Neutrophil (primary cell): ENCODE measurements around the gene KIF3A.

ENCODE experiments used
- H3K27ac ChIP-seq: fragments of 200-600 bp; sonication (generic); 2 replicates; pipeline ENCODE4 v1.5.1; 2016; ENCODE audit warnings: mild to moderate bottlenecking, moderate library complexity
- H3K27me3 ChIP-seq: fragments of 200-600 bp; sonication (generic); 2 replicates; pipeline ENCODE4 v1.6.0; 2016; ENCODE audit warnings: mild to moderate bottlenecking
- H3K36me3 ChIP-seq: fragments of 200-600 bp; sonication (generic); 2 replicates; pipeline ENCODE4 v1.5.1; 2017
- H3K4me1 ChIP-seq, 2 experiments: fragments of 200-600 bp in 1 of 2; sonication (generic) in 1 of 2; 1 replicate in 1 of 2; 2 replicates in 1 of 2; pipeline versions ENCODE4 v1.5.1 to v1.6.1; 2013 to 2016; ENCODE audit warnings: low read depth in 1 of 2, low read length in 1 of 2, mild to moderate bottlenecking in 1 of 2, moderate library complexity in 1 of 2; ENCODE audit not compliant: control insufficient read depth in 1 of 2, insufficient read depth in 1 of 2
- H3K4me3 ChIP-seq, 2 experiments: fragments of 200-600 bp in 1 of 2; sonication (generic) in 1 of 2; 1 replicate in 1 of 2; 2 replicates in 1 of 2; pipeline ENCODE4 v1.5.1; 2013 to 2016; ENCODE audit warnings: low read depth in 1 of 2, low read length in 1 of 2, mild to moderate bottlenecking in 1 of 2, moderate library complexity in 1 of 2
- H3K9me3 ChIP-seq: fragments of 200-600 bp; sonication (generic); 2 replicates; pipeline ENCODE4 v1.5.1; 2016
- TF ChIP-seq, protein P1 (sequence below): fragments of 200-600 bp; sonication (generic); IDR thresholded peaks from 2 replicates; pipeline ENCODE4 v1.5.1; 2016; ENCODE audit warnings: antibody characterized with exemption

KIF3A gene

DNA sequence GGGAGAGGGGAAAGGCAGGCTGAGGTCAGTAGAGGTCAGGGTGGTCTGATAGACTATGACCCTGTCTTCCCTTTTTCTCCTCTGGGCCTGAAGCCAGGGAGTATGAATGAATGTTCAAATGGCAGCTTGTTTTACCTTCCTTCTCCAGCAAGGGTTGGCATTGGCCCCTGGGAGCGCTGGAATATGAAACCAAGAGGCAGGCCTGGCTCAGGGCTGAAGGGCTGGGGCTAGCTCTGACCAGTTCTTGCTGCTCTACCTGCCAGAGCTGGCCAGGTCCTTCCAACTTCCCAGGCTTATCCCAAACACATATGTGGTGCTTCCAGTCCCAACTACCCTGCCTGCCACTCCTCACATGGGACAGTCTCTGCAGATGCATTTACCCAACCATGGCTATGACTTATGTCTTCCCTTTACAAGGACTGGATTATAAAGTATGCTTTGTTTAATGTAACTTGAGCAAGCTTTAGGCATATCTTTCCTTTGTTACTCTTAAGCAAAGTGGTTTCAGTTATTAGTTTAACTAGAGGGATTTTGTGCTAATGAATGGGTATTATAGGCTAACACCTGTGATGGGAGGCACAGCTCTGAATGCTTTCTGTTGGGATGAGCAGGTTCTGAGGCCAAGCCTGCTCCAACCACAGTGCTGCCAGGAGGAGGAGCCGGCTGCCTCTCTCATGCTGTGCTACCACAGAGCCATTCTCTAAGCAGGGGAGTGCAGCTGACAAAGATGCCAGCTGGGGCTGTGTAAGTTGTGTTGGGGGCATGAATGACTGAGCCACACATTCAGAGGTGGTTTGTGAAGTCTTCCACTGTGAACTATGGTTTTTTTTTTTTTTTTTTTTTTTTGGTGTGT is 16.0 kb upstream of the KIF3A start:
- Histone ChIP-seq H3K4me3 (no peak overlapping the region), H3K27me3 (peaks cover 64% of the 10 kb centered on the region), H3K27ac (no peak overlapping the region), H3K4me1 (no peaks in the 10 kb centered on the region), H3K9me3 (no peaks in the 10 kb centered on the region), H3K36me3 (no peaks in the 10 kb centered on the region)
- TF ChIP-seq, protein P1, sequence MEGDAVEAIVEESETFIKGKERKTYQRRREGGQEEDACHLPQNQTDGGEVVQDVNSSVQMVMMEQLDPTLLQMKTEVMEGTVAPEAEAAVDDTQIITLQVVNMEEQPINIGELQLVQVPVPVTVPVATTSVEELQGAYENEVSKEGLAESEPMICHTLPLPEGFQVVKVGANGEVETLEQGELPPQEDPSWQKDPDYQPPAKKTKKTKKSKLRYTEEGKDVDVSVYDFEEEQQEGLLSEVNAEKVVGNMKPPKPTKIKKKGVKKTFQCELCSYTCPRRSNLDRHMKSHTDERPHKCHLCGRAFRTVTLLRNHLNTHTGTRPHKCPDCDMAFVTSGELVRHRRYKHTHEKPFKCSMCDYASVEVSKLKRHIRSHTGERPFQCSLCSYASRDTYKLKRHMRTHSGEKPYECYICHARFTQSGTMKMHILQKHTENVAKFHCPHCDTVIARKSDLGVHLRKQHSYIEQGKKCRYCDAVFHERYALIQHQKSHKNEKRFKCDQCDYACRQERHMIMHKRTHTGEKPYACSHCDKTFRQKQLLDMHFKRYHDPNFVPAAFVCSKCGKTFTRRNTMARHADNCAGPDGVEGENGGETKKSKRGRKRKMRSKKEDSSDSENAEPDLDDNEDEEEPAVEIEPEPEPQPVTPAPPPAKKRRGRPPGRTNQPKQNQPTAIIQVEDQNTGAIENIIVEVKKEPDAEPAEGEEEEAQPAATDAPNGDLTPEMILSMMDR = no peak

DNA sequence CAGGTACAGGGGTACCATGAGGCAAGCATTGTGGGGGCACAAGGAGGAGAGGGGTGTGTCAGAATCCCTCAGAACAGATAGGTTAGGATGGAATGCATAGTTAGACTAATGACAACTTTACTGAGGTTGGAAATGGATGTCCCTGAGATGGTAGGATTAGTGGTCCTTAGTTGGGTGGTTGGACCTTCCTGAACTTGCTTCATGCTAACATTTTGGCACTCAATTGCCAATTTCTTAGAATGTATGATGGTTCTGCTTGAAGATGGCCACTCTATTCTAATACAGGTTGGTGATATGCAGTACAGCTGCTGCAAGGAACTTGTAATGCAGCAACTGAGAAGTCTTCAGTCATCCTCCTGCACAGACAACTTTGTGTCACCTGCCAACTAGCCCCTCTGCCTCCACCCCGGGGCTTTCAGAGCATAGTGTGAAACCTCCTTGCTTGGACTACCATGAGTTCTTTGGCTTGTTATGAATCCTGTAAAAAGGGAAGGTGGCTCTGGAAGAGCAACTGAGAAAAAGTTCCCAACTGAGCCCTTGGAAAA is 15.3 kb upstream of the KIF3A start:
- H3K27me3 ChIP-seq = peaks cover 71% of the 10 kb centered on the region
- H3K36me3 ChIP-seq = no peaks in the 10 kb centered on the region
- H3K27ac ChIP-seq = no peak overlapping the region
- no peak overlapping the region for H3K4me3 ChIP-seq
- TF ChIP-seq, protein P1 = no peak
- no peaks in the 10 kb centered on the region for H3K4me1 ChIP-seq
- no peaks in the 10 kb centered on the region for H3K9me3 ChIP-seq

DNA sequence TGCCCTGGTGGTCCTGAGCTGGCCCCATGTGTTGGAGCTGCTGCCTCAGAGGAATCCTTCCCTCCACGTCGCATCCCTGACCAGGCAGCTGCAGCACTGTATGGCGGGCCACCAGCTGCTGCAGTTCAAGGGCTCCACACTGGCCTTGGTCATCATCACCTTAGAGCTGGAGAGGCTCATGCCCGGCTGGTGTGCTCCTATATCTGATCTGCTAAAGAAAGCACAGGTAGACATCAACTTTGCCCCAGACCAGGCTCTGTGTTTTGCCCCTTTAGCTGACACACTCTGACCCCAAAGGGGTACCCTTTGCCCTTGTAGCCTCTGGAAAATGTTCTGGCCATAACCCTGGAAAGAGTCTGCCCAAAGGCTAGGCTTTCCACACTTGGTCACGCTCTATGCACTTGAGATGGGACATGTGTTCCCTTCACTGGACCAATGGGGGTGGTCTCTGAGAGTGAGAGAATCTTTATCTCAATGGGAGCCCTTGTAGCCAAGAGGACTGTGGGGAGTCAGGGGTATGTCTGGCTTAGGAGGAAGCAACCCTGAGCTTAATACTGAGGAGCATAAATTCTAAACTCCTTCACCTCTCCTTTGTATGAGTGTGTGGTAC is 14.7 kb upstream of the KIF3A start:
- no peaks in the 10 kb centered on the region for H3K9me3 ChIP-seq
- H3K36me3 ChIP-seq = no peaks in the 10 kb centered on the region
- peaks cover 77% of the 10 kb centered on the region for H3K27me3 ChIP-seq
- peaks cover under 1 to 5% of the 10 kb centered on the region in 2 experiments for H3K4me1 ChIP-seq
- TF ChIP-seq, protein P1 = no peak
- no peak overlapping the region for H3K4me3 ChIP-seq
- H3K27ac ChIP-seq = no peak overlapping the region

DNA sequence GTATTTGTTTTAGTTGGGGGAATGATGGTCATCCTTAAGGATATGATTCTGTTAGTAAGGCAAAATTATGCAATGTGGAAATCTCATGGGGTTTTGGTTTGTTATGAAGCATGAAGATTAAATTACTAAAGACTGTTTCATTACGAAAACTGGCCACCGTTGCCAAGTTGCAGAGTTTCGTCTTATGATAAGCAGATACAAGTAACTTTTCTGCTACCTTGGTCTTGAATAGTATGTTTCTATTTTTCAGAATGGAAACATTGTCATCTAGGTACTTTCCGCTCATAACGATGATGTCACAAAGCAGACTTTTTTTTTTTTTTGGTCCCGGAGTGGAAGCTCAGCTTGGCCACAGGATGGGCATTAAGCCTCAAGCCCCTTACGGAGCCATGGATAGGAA is 14.1 kb upstream of the KIF3A start:
- no peak overlapping the region for H3K27ac ChIP-seq
- H3K4me1 ChIP-seq = peaks cover 3 to 7% of the 10 kb centered on the region in 2 experiments
- peaks cover 84% of the 10 kb centered on the region for H3K27me3 ChIP-seq
- no peak overlapping the region for H3K4me3 ChIP-seq
- H3K36me3 ChIP-seq = no peaks in the 10 kb centered on the region
- H3K9me3 ChIP-seq = no peaks in the 10 kb centered on the region
- TF ChIP-seq, protein P1 = no peak

DNA sequence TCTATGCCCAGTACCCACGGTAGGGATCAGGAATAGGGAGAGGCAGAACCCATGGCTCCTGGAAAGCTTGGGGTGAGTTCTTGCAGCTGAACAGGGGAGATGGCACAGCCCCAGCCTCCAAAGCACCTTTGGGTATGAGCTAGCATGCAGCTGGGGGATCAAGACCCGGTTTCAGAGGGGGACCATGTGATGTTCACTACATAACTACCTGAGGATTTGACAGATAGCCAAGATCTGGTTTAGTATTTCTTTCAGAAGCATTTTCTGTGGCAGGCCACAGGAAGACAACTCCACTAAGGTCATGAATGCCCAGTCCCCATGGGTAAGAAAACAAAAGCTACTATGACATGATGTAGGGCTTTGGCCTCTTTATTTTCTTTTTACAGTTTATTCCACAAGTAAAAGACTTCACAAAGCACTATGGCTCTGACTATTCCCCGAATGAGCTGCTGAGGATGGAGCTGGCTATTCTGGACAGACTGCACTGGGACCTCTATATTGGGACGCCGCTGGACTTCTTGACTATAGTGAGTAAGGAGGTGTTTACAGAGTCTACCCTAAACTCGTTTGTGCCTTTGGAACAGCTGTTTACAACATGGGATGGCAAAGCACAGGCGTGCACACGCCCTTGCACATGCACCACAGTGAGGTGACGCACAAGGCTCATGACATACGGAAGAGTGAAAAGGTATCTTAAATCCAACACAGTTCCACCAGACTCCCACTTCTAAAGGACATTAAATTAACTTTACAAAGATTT is 13.3 kb upstream of the KIF3A start:
- Histone ChIP-seq H3K4me3 (no peak overlapping the region), H3K27me3 (peaks cover 92% of the 10 kb centered on the region), H3K36me3 (no peaks in the 10 kb centered on the region), H3K9me3 (no peaks in the 10 kb centered on the region), H3K4me1 (peaks cover 3 to 7% of the 10 kb centered on the region in 2 experiments), H3K27ac (no peak overlapping the region)
- TF ChIP-seq, protein P1 = no peak
